Mesenchymal stem cell (in vitro differentiated cells and primary cell): Measurements from ENCODE around the gene KCNQ5.

Experiments
- DNase-seq: peaks from one replicate; pipeline ENCODE4 v3.0.0-alpha.2; 2013
- H2AFZ ChIP-seq: one replicate; pipeline ENCODE4 v1.6.1; 2013; ENCODE audit warnings: low read depth, mild to moderate bottlenecking, control low read depth, inconsistent platforms, low read length, moderate library complexity
- H2AK5ac ChIP-seq: 2 replicates; pipeline ENCODE4 v1.6.1; 2013; ENCODE audit warnings: low read length, moderate library complexity, mild to moderate bottlenecking, inconsistent platforms; ENCODE audit not compliant: severe bottlenecking
- H2BK120ac ChIP-seq: one replicate; pipeline ENCODE4 v1.6.1; 2013; ENCODE audit warnings: low read depth, mild to moderate bottlenecking, inconsistent platforms, low read length, moderate library complexity
- H2BK12ac ChIP-seq, 2 experiments: one replicate each; pipeline ENCODE4 v1.6.1; 2013; ENCODE audit warnings: inconsistent platforms in 2 of 2, low read length in 2 of 2, mild to moderate bottlenecking in 2 of 2, moderate library complexity in 2 of 2, control low read depth in 1 of 2
- H2BK15ac ChIP-seq: one replicate; pipeline ENCODE4 v1.6.1; 2013; ENCODE audit warnings: mild to moderate bottlenecking, low read depth, inconsistent platforms; ENCODE audit not compliant: poor library complexity, severe bottlenecking
- H2BK5ac ChIP-seq: 2 replicates; pipeline ENCODE4 v1.6.1; 2013; ENCODE audit warnings: low read depth, mild to moderate bottlenecking, low read length, control low read depth, inconsistent platforms; ENCODE audit not compliant: poor library complexity, severe bottlenecking
- H3K14ac ChIP-seq, 2 experiments: one replicate each; pipeline ENCODE4 v1.6.1; 2013; ENCODE audit warnings: inconsistent platforms in 2 of 2, low read length in 2 of 2, control low read depth in 1 of 2, mild to moderate bottlenecking in 1 of 2, moderate library complexity in 1 of 2
- H3K18ac ChIP-seq, 2 experiments: one replicate each; pipeline ENCODE4 v1.6.1; 2013; ENCODE audit warnings: inconsistent platforms in 2 of 2, low read length in 2 of 2, control low read depth in 1 of 2, low read depth in 1 of 2, mild to moderate bottlenecking in 1 of 2
- H3K23ac ChIP-seq, 2 experiments: one replicate each; pipeline ENCODE4 v1.6.1; 2013; ENCODE audit warnings: inconsistent platforms in 2 of 2, low read length in 2 of 2, mild to moderate bottlenecking in 2 of 2, moderate library complexity in 2 of 2, control low read depth in 1 of 2
- H3K27ac ChIP-seq: 2 replicates; pipeline ENCODE4 v1.5.1; 2013; ENCODE audit warnings: mild to moderate bottlenecking, moderate library complexity, low read length, control low read depth, inconsistent platforms; ENCODE audit not compliant: poor library complexity, severe bottlenecking
- H3K27me3 ChIP-seq, 2 experiments: 2 replicates each; pipeline versions ENCODE4 v1.6.1 to v1.7.0; 2013; ENCODE audit warnings: low read length in 2 of 2, mild to moderate bottlenecking in 2 of 2, moderate library complexity in 2 of 2, control low read depth in 1 of 2, inconsistent platforms in 1 of 2; ENCODE audit not compliant: control insufficient read depth in 1 of 2, insufficient read depth in 1 of 2
- H3K36me3 ChIP-seq, 2 experiments: 2 replicates each; pipeline versions ENCODE4 v1.6.1 to v1.7.0; 2013; ENCODE audit warnings: low read length in 2 of 2, control low read depth in 1 of 2, inconsistent platforms in 1 of 2, low read depth in 1 of 2, mild to moderate bottlenecking in 1 of 2; ENCODE audit not compliant: insufficient read depth in 2 of 2, control insufficient read depth in 1 of 2
- H3K4ac ChIP-seq, 2 experiments: one replicate each; pipeline ENCODE4 v1.6.1; 2013; ENCODE audit warnings: inconsistent platforms in 2 of 2, low read length in 2 of 2, mild to moderate bottlenecking in 2 of 2, moderate library complexity in 2 of 2, control low read depth in 1 of 2, low read depth in 1 of 2
- H3K4me1 ChIP-seq: 2 replicates; pipeline ENCODE4 v1.6.1; 2013; ENCODE audit warnings: low read depth, low read length, control low read depth; ENCODE audit not compliant: control insufficient read depth, insufficient read depth
- H3K4me2 ChIP-seq: 2 replicates; pipeline ENCODE4 v1.6.1; 2013; ENCODE audit warnings: low read length, mild to moderate bottlenecking, inconsistent platforms; ENCODE audit not compliant: poor library complexity, severe bottlenecking
- H3K4me3 ChIP-seq, 2 experiments: 2 replicates each; pipeline versions ENCODE4 v1.5.1 to v1.7.0; 2013; ENCODE audit warnings: low read length in 2 of 2, mild to moderate bottlenecking in 2 of 2, control low read depth in 1 of 2, low read depth in 1 of 2; ENCODE audit not compliant: insufficient read depth in 1 of 2
- H3K79me1 ChIP-seq: replicated peaks from 2 replicates; pipeline ENCODE4 v1.6.1; 2013; ENCODE audit warnings: mild to moderate bottlenecking, control low read depth, low read length, inconsistent platforms; ENCODE audit not compliant: poor library complexity, severe bottlenecking
- H3K9ac ChIP-seq: 2 replicates; pipeline ENCODE4 v1.7.0; 2013; ENCODE audit warnings: mild to moderate bottlenecking, low read length, moderate library complexity
- H3K9me3 ChIP-seq: 2 replicates; pipeline ENCODE4 v1.7.0; 2013; ENCODE audit warnings: mild to moderate bottlenecking, low read length; ENCODE audit not compliant: control insufficient read depth
- H4K8ac ChIP-seq: one replicate; pipeline ENCODE4 v1.6.1; 2013; ENCODE audit warnings: inconsistent platforms, mild to moderate bottlenecking, low read length, moderate library complexity
- H4K91ac ChIP-seq: one replicate; pipeline ENCODE4 v1.6.1; 2013; ENCODE audit warnings: mild to moderate bottlenecking, low read length, inconsistent platforms
- WGBS: methylation state at CpG from one replicate; pipeline ENCODE4 v1.1.7; 2013; ENCODE audit warnings: mixed read lengths; 5-methylcytosine and 5-hydroxymethylcytosine counted together

The KCNQ5 gene

DNA sequence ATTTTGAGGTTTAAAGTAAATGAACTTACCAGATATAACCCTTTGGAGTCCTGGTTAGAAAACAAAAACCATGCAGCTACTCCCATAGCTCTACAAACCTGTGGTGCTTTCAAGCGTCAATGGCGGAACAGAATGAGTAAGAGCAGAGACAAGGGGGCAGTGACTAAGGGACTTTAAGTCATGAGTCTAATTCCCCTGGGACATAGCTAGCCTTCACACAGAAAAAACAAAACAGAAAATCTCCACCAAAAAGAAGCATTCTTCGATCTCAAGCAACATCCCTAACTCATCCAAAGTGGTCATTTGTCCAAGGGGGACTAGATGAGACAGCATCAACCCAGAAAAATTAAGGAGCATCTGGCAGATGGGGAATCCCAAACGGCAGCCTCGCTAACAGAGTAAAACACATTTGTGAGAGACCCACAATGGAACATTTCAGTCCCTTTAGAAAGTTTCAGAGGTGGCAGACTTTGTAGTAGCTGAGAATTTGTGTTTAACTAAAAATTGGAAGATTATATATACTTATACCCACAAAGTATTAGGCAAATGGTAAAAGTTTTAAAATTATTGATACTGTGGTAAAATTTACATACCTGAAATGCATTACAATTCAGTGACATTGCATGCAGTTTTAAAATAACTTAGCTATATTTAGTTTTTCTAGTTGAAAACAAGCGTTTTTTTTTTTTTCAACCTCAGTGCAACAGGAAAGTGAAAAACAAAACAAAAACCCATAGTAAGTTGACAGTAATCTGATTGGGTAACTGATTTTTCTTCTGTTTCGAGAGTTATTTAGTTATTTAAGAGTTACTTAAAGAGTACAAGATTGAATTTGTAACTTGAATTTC lies 67.5 kb downstream of the KCNQ5 start:
- no peak overlapping the region for H2BK15ac ChIP-seq
- no peak overlapping the region for H2BK5ac ChIP-seq
- H3K9me3 ChIP-seq = no peaks in the 10 kb centered on the region
- WGBS = 83% methylated on average over 5 of the region's 7 CpGs
- no peak overlapping the region for H3K18ac ChIP-seq
- H3K27me3 ChIP-seq = no peaks in the 10 kb centered on the region
- no peak overlapping the region for H4K91ac ChIP-seq
- H3K27ac ChIP-seq = no peak overlapping the region
- no peak overlapping the region for H2AK5ac ChIP-seq
- peak; percentile 23 for DNase-seq
- no peak overlapping the region for H3K14ac ChIP-seq
- H2BK120ac ChIP-seq = no peak overlapping the region
- H3K9ac ChIP-seq = no peak overlapping the region
- H3K36me3 ChIP-seq = no peaks in the 10 kb centered on the region
- H4K8ac ChIP-seq = no peak overlapping the region
- no peak overlapping the region for H3K4ac ChIP-seq
- H3K23ac ChIP-seq = no peak overlapping the region
- no peak overlapping the region for H2AFZ ChIP-seq
- H3K4me2 ChIP-seq = no peak overlapping the region
- no peaks in the 10 kb centered on the region for H3K79me1 ChIP-seq
- no peak overlapping the region for H2BK12ac ChIP-seq
- no peaks in the 10 kb centered on the region for H3K4me1 ChIP-seq
- H3K4me3 ChIP-seq = no peak overlapping the region

DNA sequence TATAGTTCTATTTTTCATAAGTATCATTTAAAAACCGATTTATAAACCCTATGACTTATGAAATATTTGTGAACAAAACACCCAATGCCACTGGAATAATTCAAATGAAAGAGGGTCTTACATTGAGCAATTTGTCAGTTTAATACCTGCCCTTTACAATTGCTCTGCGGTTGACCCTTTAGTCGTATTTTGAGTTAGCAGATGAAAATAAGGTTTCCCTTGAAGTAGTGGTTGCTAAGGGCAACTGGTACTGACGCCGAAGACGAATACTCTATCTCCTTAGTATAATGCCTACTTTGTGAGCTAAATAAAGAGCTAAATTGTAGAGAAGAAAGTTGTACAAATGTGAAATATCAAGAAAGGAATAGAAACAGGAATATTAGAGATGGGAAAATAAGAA lies 69.4 kb downstream of the KCNQ5 start:
- 92% methylated on average over 2 of the region's 6 CpGs for WGBS
- no peaks in the 10 kb centered on the region for H3K27me3 ChIP-seq
- no peak overlapping the region for H3K18ac ChIP-seq
- no peak overlapping the region for H2AK5ac ChIP-seq
- no peak overlapping the region for H2BK15ac ChIP-seq
- H2BK120ac ChIP-seq = no peak overlapping the region
- H3K36me3 ChIP-seq = no peaks in the 10 kb centered on the region
- H3K79me1 ChIP-seq = no peaks in the 10 kb centered on the region
- H3K9me3 ChIP-seq = no peaks in the 10 kb centered on the region
- H3K9ac ChIP-seq = no peak overlapping the region
- no peak overlapping the region for H2BK12ac ChIP-seq
- H2BK5ac ChIP-seq = no peak overlapping the region
- H3K4me3 ChIP-seq = no peak overlapping the region
- H3K4ac ChIP-seq = no peak overlapping the region
- H3K27ac ChIP-seq = no peak overlapping the region
- no peak overlapping the region for H3K14ac ChIP-seq
- no peak overlapping the region for H2AFZ ChIP-seq
- H4K8ac ChIP-seq = no peak overlapping the region
- DNase-seq = no peak
- no peaks in the 10 kb centered on the region for H3K4me1 ChIP-seq
- no peak overlapping the region for H3K4me2 ChIP-seq
- H4K91ac ChIP-seq = no peak overlapping the region
- H3K23ac ChIP-seq = no peak overlapping the region

DNA sequence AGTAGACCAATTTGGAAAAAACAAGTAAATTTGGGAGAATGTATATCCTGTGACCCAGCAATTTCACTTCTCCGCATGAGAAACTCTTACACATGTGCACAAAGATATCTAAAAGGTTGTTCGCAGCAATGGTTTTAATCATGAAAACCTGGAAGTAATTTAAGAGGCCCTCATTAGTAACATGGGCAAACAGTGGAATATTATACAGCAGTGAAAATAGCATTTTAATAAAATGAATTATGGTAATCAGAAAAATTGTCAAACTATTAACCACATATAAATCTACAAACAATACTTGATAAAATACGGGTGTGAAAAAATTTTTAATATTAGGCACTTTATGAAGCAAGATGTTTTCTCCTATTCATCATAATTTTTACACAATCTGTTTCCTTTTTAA lies 74.2 kb downstream of the KCNQ5 start:
- H2AFZ ChIP-seq = no peak overlapping the region
- H3K18ac ChIP-seq = no peak overlapping the region
- H3K4me3 ChIP-seq = no peak overlapping the region
- DNase-seq = no peak
- no peak overlapping the region for H3K9ac ChIP-seq
- H2AK5ac ChIP-seq = no peak overlapping the region
- H3K36me3 ChIP-seq = no peaks in the 10 kb centered on the region
- H3K4me2 ChIP-seq = no peak overlapping the region
- H3K23ac ChIP-seq = no peak overlapping the region
- no peak overlapping the region for H3K14ac ChIP-seq
- no peaks in the 10 kb centered on the region for H3K79me1 ChIP-seq
- H3K4me1 ChIP-seq = no peaks in the 10 kb centered on the region
- H3K27ac ChIP-seq = no peak overlapping the region
- no peak overlapping the region for H2BK15ac ChIP-seq
- WGBS = 100% methylated on average over 2 of the region's 3 CpGs
- no peaks in the 10 kb centered on the region for H3K9me3 ChIP-seq
- H2BK5ac ChIP-seq = no peak overlapping the region
- H2BK12ac ChIP-seq = no peak overlapping the region
- no peaks in the 10 kb centered on the region for H3K27me3 ChIP-seq
- no peak overlapping the region for H2BK120ac ChIP-seq
- H4K91ac ChIP-seq = no peak overlapping the region
- no peak overlapping the region for H3K4ac ChIP-seq
- H4K8ac ChIP-seq = no peak overlapping the region

- Histone ChIP-seq H3K4me1 (no peaks in the 10 kb centered on the region), H2BK120ac (no peak overlapping the region), H3K36me3 (no peaks in the 10 kb centered on the region), H3K9me3 (no peaks in the 10 kb centered on the region), H3K18ac (no peak overlapping the region), H3K23ac (no peak overlapping the region), H3K79me1 (no peaks in the 10 kb centered on the region), H3K4ac (no peak overlapping the region), H2BK5ac (no peak overlapping the region), H3K9ac (no peak overlapping the region), H2BK12ac (no peak overlapping the region), H3K4me2 (no peak overlapping the region), H3K14ac (no peak overlapping the region), H3K4me3 (no peak overlapping the region), H2BK15ac (no peak overlapping the region), H3K27ac (no peak overlapping the region), H4K91ac (no peak overlapping the region), H3K27me3 (peaks cover 0 to 4% of the 10 kb centered on the region in 2 experiments), H2AFZ (no peak overlapping the region), H2AK5ac (no peak overlapping the region), H4K8ac (no peak overlapping the region)
- DNase-seq = no peak
- WGBS = 44% methylated on average over 1 of the region's 1 CpG
Measured at GRCh38 chr6:72699159-72699558, 77.3 kb downstream of the KCNQ5 start.
